GM18519 (cell line): Measurements from ENCODE around the gene WHAMM.

Experiments used
- ATAC-seq: cut with Tn5 transposase; IDR thresholded peaks from one replicate; pipeline ENCODE4 v1.9.1; 2021; ENCODE audit warnings: mild to moderate bottlenecking, moderate library complexity; ENCODE audit not compliant: unreplicated experiment, low FRiP score

WHAMM gene

DNA sequence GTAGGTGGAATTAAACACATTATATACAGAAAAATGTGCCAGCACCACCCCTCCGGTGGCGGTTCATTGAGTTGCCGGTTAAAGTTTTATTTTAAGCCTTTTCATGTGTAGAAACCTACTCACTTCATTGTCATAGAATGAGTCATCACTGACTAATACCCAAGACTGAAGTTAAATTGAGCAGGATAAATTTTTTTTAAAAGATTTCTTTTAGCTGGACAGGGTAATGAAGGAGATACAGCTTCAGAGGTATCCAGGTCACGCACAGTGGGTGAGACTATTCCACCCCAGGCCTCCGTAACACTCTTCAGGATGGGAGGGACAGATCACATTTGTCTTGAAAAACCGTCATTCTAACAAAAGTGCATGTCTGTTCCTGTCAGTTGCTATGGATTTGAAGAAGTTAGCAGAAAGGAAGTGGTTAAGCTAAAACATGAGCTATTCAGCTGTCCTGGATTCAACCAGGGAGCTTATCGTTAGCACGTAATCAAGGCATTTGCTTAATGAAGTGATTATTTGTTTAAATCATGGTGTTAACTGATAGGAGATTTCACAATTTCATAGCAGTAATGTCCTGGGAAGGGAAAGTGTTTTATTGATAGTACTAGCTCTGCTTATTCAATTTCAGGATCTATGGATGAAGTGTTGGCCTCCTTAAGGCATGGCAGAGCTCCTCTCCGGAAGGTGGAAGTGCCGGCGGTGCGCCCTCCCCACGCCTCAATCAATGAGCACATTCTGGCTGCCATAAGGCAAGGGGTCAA lies 23.4 kb downstream of the WHAMM start:
- peak; percentile 78 for ATAC-seq

DNA sequence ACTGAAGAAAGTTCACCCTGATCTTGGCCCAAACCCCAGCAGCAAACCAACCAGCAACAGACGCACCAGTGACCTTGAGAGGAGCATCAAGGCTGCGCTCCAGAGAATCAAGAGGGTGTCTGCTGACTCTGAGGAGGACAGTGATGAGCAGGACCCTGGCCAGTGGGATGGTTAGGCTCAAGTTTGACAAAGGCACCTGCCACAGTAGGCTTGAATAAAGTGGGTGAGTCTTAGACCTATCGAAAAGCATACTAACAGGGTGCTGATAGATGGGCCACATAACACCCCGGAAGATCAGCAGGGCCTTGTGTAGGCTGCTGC lies 23.9 kb downstream of the WHAMM start:
- no peak for ATAC-seq

DNA sequence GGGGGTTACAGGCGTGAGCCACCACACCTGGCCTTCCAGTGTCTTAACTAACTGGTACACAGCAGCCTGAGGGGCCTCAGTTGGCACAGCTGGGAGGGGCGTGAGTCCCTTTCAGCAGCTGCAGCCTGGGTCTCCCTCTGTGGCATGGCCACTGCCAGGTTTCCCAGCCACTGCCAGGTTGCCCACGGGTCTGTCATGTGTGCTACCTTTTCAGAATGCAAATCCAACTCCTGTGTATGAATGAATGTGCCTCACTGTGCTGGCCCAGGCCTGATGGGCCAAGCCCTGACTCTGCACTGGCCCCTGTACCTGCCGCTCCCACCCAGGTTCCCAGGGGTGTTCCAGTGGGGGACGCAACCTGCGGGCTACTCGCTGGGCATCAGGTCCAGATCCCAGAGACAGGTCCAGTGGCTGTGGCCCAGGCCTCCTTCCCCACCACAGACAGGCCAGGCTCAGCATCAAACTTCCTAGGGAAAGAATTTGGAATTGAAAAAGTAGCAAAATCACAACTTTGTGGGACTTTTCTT lies 26.0 kb downstream of the WHAMM start:
- ATAC-seq = no peak

DNA sequence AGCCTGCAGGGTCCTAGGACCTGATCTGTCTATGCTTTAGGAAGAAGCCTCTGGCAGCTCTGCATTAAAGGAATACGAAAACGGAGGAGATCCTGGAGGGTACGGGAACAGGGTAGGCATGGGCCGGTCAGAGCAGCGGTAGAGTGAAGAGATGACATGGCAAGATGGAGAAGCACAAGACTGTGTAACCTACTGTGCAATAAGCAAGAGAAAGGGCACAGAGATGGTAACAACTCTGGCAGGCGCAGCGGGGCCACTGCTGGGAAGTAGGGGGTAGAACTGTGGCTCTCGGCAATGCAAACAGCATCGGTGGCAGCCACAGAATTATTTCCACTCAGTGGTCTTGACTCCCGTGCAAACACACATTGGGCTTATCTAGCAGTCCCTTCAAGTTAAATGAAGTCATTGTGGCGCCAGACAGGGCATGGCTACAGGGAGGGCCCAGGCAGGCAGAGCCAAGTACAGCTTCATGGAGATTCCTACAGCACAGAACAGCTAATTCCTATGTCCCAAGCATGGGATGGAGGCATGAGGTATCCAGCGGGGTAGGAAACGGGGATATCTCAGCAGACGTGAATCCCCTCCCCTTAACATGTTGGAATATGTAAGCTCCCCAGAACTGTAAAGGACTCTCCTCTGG lies 28.8 kb downstream of the WHAMM start:
- ATAC-seq = no peak

GRCh38 chr15:82839136-82839535 lies 29.7 kb downstream of the WHAMM start:
- no peak for ATAC-seq

DNA sequence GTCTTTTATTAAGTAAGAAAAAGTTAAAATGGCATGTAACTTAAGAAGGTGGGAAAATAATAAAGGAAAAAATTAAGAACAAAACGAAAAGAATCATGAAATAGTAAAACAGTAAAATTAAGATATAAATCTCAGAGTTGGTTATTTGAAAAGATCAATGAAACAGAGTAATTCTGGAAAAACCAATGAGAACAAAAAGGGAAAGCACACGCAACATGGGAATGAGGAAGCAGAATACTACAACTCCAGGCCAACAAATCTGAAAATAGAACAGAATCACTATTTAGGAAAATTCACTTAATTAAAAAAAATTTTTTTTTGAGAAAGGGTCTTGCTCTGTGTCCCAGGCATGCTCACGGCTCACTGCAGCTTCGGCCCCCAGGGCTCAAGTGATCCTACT lies 30.7 kb downstream of the WHAMM start:
- no peak for ATAC-seq

DNA sequence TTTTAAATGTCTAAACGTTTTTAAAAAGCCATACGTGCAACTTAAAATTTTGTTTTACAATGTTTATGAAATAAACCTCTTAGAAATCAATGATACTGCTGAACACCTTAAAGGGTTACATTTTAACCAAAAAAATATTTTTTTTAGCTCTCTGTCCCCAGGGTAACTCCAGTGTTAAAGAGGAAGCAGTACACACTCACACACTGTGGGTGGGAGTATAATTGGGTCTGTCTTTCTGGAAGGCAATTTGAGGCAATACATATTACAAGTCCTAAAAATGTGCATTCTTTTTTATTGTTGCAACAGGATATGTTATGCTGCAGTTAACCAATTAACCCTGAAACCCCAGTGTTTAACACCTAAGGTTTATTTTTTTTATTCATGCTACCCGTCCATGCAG lies 34.1 kb downstream of the WHAMM start:
- ATAC-seq = no peak

DNA sequence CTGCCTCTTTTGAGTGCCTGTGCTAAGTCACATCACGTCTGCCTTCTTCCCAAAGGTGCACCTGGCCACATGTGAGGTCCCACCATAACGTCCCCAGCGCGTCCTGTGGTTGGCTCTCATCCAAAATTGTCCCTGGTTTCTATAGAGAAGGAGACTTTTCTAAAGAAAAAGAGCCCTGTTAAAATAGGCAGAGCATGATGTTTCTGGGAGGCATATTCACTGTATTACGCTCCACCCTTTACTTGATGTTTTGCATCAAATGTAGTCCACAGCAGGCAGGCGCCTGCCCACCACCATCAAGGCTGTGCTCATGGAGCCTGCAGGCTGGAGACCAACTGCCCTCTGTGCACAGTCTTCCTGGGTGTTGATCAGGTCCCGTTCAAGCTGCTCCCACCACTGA lies 36.3 kb downstream of the WHAMM start:
- no peak for ATAC-seq

DNA sequence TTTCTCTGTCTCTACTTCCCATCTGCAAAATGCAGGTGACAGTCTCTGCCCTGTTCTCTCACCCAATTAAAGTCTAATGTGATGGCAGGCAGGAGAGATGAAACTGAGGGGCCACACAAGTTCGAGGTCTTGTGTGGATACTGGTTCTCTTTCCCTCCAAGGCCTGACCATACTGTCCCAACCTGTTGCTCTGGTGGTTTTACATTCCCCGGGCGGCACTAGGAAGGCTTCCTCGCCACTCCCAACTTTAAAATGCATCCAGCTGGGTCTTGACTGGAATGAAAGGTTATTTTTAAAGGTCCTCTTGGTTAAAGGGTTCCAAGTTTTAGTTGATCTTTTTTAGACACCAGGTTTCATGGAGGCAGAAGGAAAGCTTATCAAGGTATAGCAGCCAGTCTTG lies 37.2 kb downstream of the WHAMM start:
- ATAC-seq = no peak

GRCh38 chr15:82847703-82848102 lies 38.3 kb downstream of the WHAMM start:
- ATAC-seq = no peak

DNA sequence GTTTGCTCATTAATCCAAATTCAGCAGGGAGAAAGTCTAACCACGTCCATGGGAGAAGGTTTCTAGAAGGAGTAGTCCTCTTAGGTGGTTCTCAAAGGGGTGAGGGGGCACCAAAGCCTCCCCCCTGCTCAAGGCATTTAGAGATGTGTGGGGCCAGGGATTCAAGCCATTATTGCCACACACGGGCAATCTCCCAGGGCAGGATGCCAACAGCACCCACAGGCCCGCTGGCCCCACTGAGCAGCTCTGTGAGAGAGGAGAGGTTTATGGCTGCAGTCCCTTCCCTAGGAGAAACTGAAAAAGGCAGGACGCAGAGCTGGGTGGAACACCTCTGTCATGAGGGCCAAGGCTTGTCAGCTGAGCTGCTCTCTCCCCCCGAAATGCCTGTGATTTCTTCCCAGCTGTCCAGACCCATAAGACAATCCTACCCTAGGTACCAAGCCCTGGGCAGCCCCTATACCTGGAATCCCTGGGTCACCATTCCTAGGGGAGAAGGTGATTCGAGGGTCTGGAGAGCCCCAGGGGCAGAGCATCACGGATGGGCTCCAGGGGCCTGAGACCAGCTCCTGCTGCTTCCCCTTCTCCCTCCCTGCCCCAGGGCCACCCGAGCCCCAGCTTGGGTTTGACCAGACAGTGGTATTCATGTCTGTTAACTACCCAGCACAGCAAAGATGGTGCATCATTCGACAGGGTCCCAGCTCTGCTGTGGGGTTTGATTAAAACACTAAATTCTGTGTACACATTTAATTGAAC lies 39.0 kb downstream of the WHAMM start:
- ATAC-seq = no peak

GRCh38 chr15:82849556-82850512 lies 40.4 kb downstream of the WHAMM start:
- peak; percentile 53 for ATAC-seq

DNA sequence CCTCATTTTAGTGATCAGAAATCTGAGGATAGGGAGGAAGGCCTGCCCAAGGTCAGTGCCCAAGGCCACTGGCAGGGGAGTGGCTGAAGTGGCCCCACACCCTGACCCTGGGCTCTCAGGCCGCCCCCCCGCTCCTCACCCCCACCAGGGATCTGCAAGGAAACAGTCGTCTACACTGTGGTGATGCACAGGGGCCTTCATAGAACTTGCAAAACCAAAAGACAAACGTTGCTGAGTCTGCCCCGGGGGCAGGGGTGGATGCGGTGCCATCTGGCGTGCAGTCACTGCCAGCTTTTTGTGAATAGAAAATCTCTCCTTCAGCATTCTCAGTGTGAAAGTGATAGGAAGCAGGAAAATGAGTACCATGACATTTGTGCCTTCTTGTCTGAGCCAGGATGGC lies 41.3 kb downstream of the WHAMM start:
- no peak for ATAC-seq

DNA sequence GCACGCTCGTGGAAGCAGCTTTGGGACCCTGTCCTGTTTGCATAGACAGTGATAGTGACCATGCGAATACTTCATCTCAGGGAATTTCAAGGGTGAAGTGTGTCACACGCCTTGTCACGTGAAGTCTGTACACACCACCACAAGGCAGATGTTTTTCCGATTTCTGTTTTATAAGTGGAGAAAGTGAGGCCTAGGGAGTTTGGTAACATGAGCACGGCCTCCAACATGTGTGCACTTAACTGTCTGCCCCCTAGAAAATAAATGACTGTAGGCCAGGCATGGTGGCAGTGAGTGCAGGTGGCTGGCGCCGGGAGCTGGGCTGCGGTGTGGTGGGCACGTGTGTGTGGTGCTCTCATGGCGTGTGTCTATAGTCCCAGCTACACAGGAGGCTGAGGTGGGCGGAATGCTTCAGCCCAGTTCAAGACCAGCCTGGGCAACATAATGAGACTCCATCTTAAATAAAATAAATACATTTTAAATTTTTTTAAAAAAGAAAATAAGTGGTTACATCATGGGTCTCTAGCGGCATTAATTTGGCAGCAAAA lies 42.0 kb downstream of the WHAMM start:
- no peak for ATAC-seq

DNA sequence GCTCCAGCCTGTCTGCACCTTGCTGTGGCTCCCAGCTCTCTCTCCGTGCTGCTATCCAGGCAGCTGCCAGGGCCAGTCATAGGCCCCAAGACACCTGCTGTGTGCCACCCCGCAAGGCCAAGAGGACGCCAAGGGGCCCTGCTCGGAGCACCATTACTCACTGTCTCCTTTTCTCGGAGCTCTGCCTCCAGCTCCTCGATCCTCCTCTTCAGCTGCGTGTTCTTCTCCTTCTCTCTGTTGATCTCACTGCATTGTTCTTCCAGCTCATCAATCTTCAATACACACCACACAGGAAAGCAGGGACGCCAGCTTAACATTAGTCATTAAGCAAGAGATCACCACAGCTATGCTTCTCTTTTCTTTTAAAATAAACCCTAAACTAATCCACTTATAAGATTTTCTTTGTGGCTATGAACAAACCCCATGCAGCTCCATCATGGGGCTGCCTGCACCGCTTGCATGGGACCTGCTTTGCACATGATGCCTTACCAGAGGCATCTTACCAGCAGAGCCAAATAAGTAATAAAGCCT lies 42.6 kb downstream of the WHAMM start:
- no peak for ATAC-seq

DNA sequence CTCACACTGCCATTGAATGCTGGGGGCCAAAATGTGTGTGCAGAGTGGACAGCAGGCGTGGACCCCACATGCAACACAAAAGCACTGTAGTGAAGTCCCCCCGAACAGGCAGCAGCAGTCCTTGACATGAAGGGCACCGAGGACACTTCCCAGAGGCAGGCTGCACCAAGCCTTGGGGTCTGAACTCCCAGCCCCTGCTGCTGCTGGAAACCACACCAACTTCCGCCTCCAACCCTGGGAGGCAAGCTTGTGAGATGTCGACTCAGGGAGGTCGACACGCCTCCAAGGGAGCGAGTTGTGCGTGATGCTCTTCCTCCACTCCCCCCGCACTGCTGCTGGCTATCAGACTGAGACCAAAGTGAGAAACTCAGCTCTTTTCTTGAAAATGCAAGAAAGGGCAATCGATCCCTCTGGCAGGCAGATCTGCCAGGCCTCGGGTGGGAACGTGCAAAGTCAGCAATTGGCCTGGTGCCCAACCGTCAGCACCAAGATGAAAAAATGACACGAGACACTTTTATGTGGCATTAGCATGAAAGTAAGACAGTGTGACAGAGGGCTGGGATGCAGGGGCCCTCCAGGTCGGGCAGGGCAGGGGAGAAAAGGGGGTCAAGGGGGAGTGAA lies 43.6 kb downstream of the WHAMM start:
- ATAC-seq = no peak

- no peak for ATAC-seq
Observed at GRCh38 chr15:82854554-82854953, 45.1 kb downstream of the WHAMM start.

- ATAC-seq = no peak
Observed at GRCh38 chr15:82855286-82856100, 46.1 kb downstream of the WHAMM start.
